HG03025 (cell line): ENCODE data around the gene CCT6A.
A peak's percentile ranks its signal among the peaks of the same experiment; 100 is the strongest.
"Not testable (repeated sequence)": the region's sequence is repeated elsewhere in the genome, so short reads cannot be mapped to it uniquely, and the experiment has no call there.

ENCODE experiments used
- ATAC-seq: cut with Tn5 transposase; IDR thresholded peaks from one replicate; pipeline ENCODE4 v1.9.1; 2021; ENCODE audit warnings: mild to moderate bottlenecking, moderate library complexity; ENCODE audit not compliant: unreplicated experiment, low FRiP score

The CCT6A gene

GRCh38 chr7:56097700-56098099 lies 46.1 kb downstream of the CCT6A start:
- ATAC-seq: no peak

DNA sequence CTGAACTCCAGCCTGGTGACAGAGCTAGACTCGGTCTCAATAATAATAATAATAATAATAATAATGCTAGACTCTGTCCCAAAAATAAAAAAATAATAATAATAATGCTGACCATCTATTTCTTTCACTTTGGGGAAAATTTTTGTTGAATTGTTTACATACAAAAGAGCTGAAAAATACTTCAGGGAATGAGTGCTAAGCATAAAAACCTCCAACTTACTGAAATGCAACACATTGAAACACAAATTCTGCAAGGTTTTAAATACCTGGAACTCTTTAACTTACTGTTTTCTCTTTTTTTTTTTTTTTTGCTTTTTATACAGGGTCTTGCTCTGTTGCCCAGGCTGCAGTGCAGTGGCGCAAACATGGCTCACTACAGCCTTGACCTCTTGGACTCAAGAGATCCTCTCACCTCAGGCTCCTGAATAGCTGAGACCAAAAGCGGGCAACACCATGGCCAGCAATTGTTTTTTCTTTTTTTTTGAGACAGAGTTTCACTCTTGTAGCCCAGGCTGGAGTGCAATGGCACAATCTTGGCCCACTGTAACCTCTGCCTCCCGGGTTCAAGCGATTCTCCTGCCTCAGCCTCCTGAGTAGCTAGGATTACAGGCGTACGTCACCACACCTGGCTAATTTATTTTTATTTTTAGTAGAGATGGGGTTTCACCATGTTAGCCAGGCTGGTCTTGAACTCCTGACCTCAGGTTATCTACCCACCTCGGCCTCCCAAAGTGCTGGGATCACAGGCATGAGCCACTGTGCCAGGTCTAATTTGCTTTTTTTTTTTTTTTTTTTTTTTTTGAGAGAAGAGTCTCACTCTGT lies 46.8 kb downstream of the CCT6A start:
- not testable (repeated sequence) for ATAC-seq

- ATAC-seq: no peak
Measured at GRCh38 chr7:56099653-56100052, 48.1 kb downstream of the CCT6A start.

GRCh38 chr7:56104138-56104537 lies 52.6 kb downstream of the CCT6A start:
- not testable (repeated sequence) for ATAC-seq

DNA sequence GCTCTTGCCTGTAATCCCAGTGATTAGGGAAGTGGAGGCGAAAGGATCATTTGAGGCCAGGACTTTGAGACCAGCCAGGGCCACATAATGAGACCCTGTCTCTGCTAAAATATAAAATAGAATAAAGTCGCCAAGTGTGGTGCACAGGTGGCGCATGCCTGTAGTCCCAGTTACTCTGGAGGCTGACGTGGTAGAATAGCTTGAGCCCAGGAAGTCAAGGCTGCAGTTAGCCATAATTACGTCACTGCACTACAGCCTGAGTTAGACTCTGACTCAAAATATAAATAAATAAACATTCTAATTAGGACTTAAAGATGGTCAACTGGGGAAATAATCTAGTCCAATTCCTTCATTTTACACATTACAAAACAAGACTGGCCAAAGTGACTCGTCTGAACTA lies 53.9 kb downstream of the CCT6A start:
- no peak for ATAC-seq

- ATAC-seq: peak; percentile 99
Measured at GRCh38 chr7:56106108-56107073, 54.8 kb downstream of the CCT6A start, which contains the start of gene CHCHD2. TSS of gene CHCHD2 (minus strand) at chr7:56106476. CDS start at chr7:56106413, 63 bp downstream.

DNA sequence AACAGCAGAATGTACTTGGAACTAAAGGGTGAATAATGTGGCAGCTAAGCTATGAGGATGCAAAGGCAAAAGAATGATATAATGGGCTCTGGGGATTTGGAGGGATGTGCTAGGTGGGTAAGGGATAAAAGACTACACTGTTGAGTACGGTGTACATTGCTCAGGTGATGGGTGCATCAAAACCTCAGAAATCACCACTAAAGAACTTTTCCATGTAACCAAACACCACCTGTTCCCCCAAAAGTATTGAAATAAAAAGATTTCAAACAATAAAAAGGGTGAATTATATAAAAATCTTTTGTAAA lies 56.3 kb downstream of the CCT6A start:
- ATAC-seq: no peak

DNA sequence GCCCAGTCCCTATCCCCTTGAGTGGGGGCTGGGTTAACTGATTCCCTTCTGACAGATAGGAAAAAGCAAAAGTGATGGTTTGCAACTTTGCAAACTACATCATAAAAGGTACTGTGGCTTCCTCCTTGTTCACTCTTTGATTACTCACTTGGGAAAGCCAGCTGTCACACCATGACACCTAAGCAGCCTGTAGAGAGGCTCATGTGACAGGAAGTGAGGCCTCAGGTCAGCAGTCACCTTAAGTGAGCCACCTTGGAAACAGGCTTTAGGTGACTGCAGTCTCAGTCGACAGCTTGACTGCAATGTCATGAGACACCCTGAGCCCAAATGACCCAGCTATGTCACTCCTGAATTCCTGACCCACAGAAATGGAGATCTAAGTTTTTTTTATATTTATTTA lies 59.0 kb downstream of the CCT6A start:
- ATAC-seq: no peak

- not testable (repeated sequence) for ATAC-seq
Measured at GRCh38 chr7:56112244-56112643, 60.7 kb downstream of the CCT6A start.
